G401 (cell line): Measurements from ENCODE around the gene KRTAP10-7. TPM values are rescaled to one million over a fixed set of nuclear protein-coding genes. Genes with fewer than 3 reads are reported as not detected.
A peak's percentile ranks its signal among the peaks of the same experiment; 100 is the strongest.
"Not testable (repeated sequence)": the region's sequence is repeated elsewhere in the genome, so short reads cannot be mapped to it uniquely, and the experiment has no call there.

ENCODE experiments used
- DNase-seq: peaks from one replicate; pipeline ENCODE4 v3.0.0-alpha.2; 2015; ENCODE audit warnings: low spot score
- in situ Hi-C: cut with HindIII; loops from 2 replicates; pipeline ENCODE4 v1.10.0; 2016; ENCODE audit warnings: low sequenced_read_pairs, mixed read lengths
- total RNA-seq: library from RNA; depleted of rRNA; stranded (reverse); fragments of >200 nt; shearing (Covaris generic); gene quantifications from 2 replicates; pipeline ENCODE4 v1.2.3, GENCODE V29; 2014

The KRTAP10-7 gene
- total RNA-seq, 1 experiment from 2014 or later = not detected

GRCh38 chr21:44602463-44602850 is 2.1 kb downstream of the KRTAP10-7 start:
- in situ Hi-C loops = no loop called here
- DNase-seq = no peak

- in situ Hi-C loops = no loop called here
- no peak for DNase-seq
Measured at GRCh38 chr21:44603109-44603875, 2.9 kb downstream of the KRTAP10-7 start.

GRCh38 chr21:44603911-44604310 is 3.5 kb downstream of the KRTAP10-7 start:
- no peak for DNase-seq
- in situ Hi-C loops = no loop called here

- in situ Hi-C loops = no loop called here
- no peak for DNase-seq
Measured at GRCh38 chr21:44606495-44606894, 6.1 kb downstream of the KRTAP10-7 start.

- DNase-seq = no peak
- in situ Hi-C loops = no loop called here
Measured at GRCh38 chr21:44609193-44609592, 8.8 kb downstream of the KRTAP10-7 start.

- in situ Hi-C loops, DNase-seq: not testable (repeated sequence)
Measured at GRCh38 chr21:44610157-44610843, 9.9 kb downstream of the KRTAP10-7 start.

- in situ Hi-C loops = no loop called here
- no peak for DNase-seq
Measured at GRCh38 chr21:44611551-44611950, 11.2 kb downstream of the KRTAP10-7 start.

GRCh38 chr21:44612029-44612486 is 11.7 kb downstream of the KRTAP10-7 start, which contains the start of gene KRTAP10-8:
Gene KRTAP10-8 (plus strand): TSS chr21:44612079. CDS start chr21:44612101, 22 bp downstream.
- DNase-seq = peak; percentile 1
- in situ Hi-C loops = no loop called here

- in situ Hi-C loops = no loop called here
- no peak for DNase-seq
Measured at GRCh38 chr21:44612669-44613229, 12.4 kb downstream of the KRTAP10-7 start.

GRCh38 chr21:44613386-44614155 is 13.2 kb downstream of the KRTAP10-7 start:
- DNase-seq = no peak
- in situ Hi-C loops = no loop called here

- in situ Hi-C loops = no loop called here
- DNase-seq = no peak
Measured at GRCh38 chr21:44614161-44614631, 13.8 kb downstream of the KRTAP10-7 start.

- in situ Hi-C loops = no loop called here
- DNase-seq = no peak
Measured at GRCh38 chr21:44614961-44615391, 14.6 kb downstream of the KRTAP10-7 start.

GRCh38 chr21:44615466-44615865 is 15.1 kb downstream of the KRTAP10-7 start:
- in situ Hi-C loops = no loop called here
- no peak for DNase-seq

GRCh38 chr21:44615911-44616590 is 15.7 kb downstream of the KRTAP10-7 start:
- DNase-seq = no peak
- in situ Hi-C loops = no loop called here

GRCh38 chr21:44616591-44616926 is 16.2 kb downstream of the KRTAP10-7 start:
- DNase-seq = no peak
- in situ Hi-C loops = no loop called here

GRCh38 chr21:44617071-44617501 is 16.7 kb downstream of the KRTAP10-7 start:
- in situ Hi-C loops = no loop called here
- no peak for DNase-seq

GRCh38 chr21:44618504-44618903 is 18.1 kb downstream of the KRTAP10-7 start:
- DNase-seq = no peak
- in situ Hi-C loops = no loop called here

GRCh38 chr21:44618909-44619308 is 18.5 kb downstream of the KRTAP10-7 start:
- no peak for DNase-seq
- in situ Hi-C loops = no loop called here

GRCh38 chr21:44619886-44620285 is 19.5 kb downstream of the KRTAP10-7 start:
- in situ Hi-C loops = no loop called here
- no peak for DNase-seq
